NCI-H345 treated with DMSO at 0.1 percent for 48 hours (cell line): Measurements from ENCODE around the gene TRO.

Experiments used
- DNase-seq: peaks from one replicate; lab custom pipeline; 2025; ENCODE audit not compliant: unreplicated experiment; lab: John Stamatoyannopoulos, UW

The TRO gene

DNA sequence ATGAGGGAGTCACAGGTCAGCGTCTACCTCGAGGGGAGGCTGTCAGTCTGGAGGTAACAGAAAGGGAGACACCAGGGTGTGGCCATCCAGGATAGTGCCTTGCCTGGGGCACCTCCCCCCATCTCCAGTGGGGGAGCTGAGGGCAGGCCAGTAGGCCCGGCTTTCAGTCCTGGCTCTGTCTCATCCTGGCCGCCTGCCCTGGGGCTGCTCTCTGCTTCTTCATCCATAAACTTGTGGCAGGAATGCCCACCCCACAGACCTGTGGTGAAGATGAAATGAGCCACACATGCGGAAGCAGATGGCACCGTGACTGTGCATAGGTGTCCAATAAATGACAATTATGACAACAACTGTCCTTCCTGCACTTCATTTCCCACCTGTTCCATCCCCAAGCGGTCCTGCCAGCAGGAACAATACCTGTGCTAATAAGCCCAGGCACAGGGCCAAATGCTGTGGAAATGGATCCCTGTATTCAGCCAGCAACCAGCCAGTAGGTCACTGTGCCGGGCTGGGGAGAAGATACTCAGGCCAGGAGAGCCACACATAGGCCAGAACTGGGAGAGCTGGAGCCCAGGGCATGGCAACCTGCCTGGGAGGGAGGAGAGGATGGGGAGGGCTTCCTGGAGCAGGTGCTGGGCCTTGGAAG lies 30.2 kb downstream of the TRO start:
- peak; percentile 82 for DNase-seq

DNA sequence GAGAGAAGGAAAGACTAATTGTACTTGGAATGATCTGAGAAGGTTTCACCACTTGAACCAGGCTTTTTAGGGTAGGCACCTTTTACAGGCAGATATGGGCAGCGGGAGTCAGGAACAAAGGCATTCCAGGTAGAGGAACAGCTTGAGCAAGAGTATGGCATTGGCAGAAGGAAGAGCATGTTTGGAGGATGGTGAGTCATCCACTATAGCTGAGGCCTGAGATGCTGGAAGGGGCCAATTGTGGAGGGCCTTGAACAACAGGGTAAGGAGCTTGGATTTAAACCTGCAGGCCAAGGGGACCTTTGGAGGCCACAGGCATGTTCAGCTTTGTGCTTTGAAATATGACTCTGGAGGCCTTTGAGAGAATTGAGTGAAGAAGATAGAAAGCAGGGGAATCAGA lies 41.1 kb downstream of the TRO start:
- DNase-seq, result no peak

DNA sequence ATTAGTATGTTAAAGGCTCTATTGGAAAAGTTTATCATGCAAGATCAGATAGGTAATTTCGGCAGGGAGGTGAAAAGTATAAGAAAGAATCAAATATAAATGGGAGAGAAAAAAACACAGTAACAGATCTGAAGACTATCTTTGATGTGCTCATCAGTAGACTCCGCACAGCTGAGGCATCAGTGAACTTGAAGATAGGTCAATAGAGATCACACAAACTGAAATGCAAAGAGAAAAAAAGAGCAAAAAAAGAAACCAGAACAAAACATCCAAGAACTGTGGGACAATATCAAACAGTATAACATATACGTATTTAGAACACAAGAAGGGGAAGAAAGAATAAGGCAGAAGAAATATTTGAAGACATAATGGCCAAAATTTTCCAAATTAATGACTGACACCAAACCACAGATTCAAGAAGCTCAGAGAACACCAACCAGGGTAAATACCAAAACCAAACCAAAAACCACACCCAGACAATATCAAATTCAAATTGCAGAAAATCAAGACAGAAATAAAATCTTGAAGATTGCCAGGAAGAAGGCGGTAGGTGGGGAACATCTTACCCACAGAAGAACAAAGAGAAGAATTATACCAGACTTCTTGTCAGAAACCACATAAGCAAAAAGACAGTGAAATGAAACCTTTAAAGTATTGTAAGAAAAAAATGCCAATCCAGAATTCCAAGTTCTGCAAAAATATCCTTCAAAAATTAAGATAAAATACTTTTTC lies 44.3 kb downstream of the TRO start:
- no peak for DNase-seq

DNA sequence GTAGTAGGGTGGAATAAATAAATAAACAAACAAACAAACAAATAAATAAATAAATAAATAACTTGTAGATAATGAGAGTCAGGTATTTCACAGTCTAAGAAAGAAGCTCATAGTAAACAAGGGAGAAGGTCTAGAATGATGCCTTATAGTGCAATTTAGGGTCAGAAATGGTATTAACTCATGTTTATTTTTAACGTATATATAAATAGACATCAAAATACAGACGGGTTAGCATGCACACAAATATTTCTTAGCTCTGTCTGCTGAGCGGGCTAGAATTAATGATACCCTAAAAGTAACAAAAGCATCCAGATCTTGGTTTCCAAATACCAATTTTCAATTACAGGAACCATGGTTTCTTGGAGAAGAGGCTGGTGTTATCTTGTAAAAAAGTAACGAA lies 56.8 kb downstream of the TRO start:
- no peak for DNase-seq

DNA sequence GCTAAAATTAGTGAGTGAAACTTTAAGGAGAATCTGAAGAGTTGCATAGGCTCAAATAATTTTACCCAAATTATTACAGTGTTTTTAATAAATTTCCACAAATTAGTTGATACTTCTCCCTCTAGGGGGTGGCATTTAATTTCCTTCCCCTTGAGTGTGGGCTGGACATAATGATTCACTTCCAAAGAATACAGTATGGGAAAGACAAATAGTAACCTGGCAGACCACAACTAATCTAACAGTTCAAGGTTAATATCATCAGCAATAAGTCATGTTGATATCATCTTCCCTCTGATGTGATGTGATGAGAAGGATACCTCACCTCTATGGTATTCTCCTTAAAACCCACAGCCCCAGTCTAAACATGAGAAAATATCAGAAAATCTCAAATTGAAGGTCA lies 57.8 kb downstream of the TRO start:
- DNase-seq, result no peak

DNA sequence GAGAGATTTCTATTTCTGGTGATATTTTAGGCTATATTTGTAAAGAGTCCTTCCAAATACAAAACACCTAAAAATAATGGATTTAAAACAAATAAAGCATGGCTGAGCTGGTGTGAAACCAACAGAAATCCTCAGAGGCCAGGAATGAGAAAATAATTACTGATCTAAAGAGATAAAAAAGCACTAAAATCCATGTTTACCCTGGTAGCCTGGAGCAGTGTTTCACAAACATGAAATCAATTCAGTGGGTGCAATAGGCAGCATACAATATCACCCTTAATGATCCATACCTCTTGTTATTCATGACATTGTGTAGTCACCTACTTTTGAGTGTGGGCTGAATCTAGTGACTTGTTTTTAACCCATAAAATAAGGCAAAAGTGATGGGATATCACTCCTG lies 58.8 kb downstream of the TRO start:
- no peak for DNase-seq

DNA sequence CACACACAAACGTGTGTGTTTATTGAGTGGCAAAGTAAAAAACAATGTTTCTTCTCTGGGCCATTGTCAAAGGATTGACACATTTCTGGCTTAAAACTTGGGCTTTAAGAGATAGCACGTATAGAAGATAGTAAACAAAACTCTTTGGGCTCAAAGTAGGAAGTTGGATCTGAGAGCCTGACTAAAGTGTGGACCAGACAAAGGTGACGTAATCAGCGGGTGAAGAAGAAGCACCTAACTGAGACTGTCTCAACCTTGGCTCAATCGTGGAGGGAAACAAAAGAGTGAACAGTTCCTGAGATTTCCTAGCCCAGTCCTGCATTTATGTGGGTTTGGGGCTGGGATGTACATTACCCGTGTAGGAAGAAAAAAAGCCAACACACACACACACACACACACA lies 59.7 kb downstream of the TRO start:
- DNase-seq, result no peak
